Fibroblast of lung (primary cell): ENCODE results near the gene MAML3. TPM values are rescaled to one million over a fixed set of nuclear protein-coding genes. Genes with fewer than 3 reads are reported as not detected.

Experiments
- DNase-seq, 2 donors: peaks; one replicate each; pipeline versions ENCODE4 v3.0.0 to v3.0.0-alpha.2; 2010; ENCODE audit warnings: low read depth in 2 of 2
- H2AFZ ChIP-seq: 2 replicates; pipeline ENCODE4 v1.5.1; 2012; ENCODE audit warnings: low read length, control low read depth, inconsistent platforms
- H3K27ac ChIP-seq: 2 replicates; pipeline ENCODE4 v1.5.1; 2011; ENCODE audit warnings: low read length, control low read depth; ENCODE audit not compliant: insufficient read depth
- H3K27me3 ChIP-seq: 2 replicates; pipeline ENCODE4 v1.5.1; 2011; ENCODE audit warnings: mild to moderate bottlenecking, low read length; ENCODE audit not compliant: control insufficient read depth, insufficient read depth
- H3K36me3 ChIP-seq: 2 replicates; pipeline ENCODE4 v1.5.1; 2011; ENCODE audit warnings: low read length; ENCODE audit not compliant: control insufficient read depth, insufficient read depth
- H3K4me1 ChIP-seq: 2 replicates; pipeline ENCODE4 v1.5.1; 2011; ENCODE audit warnings: low read length; ENCODE audit not compliant: control insufficient read depth, insufficient read depth; ENCODE audit errors: extremely low read depth
- H3K4me2 ChIP-seq: 2 replicates; pipeline ENCODE4 v1.5.1; 2011; ENCODE audit warnings: low read length, control low read depth; ENCODE audit not compliant: insufficient read depth; ENCODE audit errors: extremely low read depth
- H3K4me3 ChIP-seq, 4 experiments: fragments of 200-600 bp in 1 of 4; sonication (generic) in 1 of 4; replicated peaks in 1 of 4; 2 replicates each; pipeline ENCODE4 v1.5.1; 2011 to 2016; ENCODE audit warnings: low read length in 4 of 4, low read depth in 3 of 4, mild to moderate bottlenecking in 3 of 4, control low read depth in 2 of 4, inconsistent platforms in 1 of 4, mixed read lengths in 1 of 4; ENCODE audit not compliant: insufficient read depth in 1 of 4; ENCODE audit errors: control extremely low read depth in 1 of 4
- H3K79me2 ChIP-seq: 2 replicates; pipeline ENCODE4 v1.5.1; 2012; ENCODE audit warnings: mild to moderate bottlenecking, low read length, inconsistent platforms; ENCODE audit not compliant: control insufficient read depth, insufficient read depth
- H3K9ac ChIP-seq: 2 replicates; pipeline ENCODE4 v1.5.1; 2011; ENCODE audit warnings: mild to moderate bottlenecking, low read length, control low read depth; ENCODE audit not compliant: insufficient read depth
- H3K9me3 ChIP-seq: 2 replicates; pipeline ENCODE4 v1.5.1; 2012; ENCODE audit warnings: low read depth, low read length; ENCODE audit not compliant: control insufficient read depth, insufficient read depth
- H4K20me1 ChIP-seq: 2 replicates; pipeline ENCODE4 v1.5.1; 2011; ENCODE audit warnings: low read length; ENCODE audit not compliant: control insufficient read depth, insufficient read depth; ENCODE audit errors: extremely low read depth
- EZH2 ChIP-seq: IDR thresholded peaks from 2 replicates; pipeline ENCODE4 v1.5.1; 2012; ENCODE audit warnings: low read length, control low read depth, mild to moderate bottlenecking; ENCODE audit errors: missing control alignments
- polyA plus RNA-seq, 2 donors: library from polyadenylated mRNA; depleted of rRNA in 1 of 2; stranded (reverse) in 1 of 2; unstranded in 1 of 2; fragments of >200 nt; gene quantifications; 2 replicates each; pipeline ENCODE4 v1.2.1, GENCODE V29; 2011 to 2012; ENCODE audit warnings: missing spikeins in 1 of 2
- total RNA-seq: library from RNA; depleted of rRNA; stranded (reverse); fragments of >200 nt; gene quantifications from 2 replicates; pipeline ENCODE4 v1.2.1, GENCODE V29; 2014
- TF ChIP-seq, protein P1 (sequence below), 2 donors: IDR thresholded peaks in 1 of 2; conservative IDR thresholded peaks in 1 of 2; 1 replicate in 1 of 2; 2 replicates in 1 of 2; pipeline ENCODE4 v1.5.1; 2011 to 2012; ENCODE audit warnings: low read length in 2 of 2, control low read depth in 1 of 2, inconsistent platforms in 1 of 2, low read depth in 1 of 2, mild to moderate bottlenecking in 1 of 2

MAML3 gene
- total and polyA plus RNA-seq, 2 donors (not counting 1 experiment from before 2014, with no cell fraction given) = 2.0 to 2.8 TPM

DNA sequence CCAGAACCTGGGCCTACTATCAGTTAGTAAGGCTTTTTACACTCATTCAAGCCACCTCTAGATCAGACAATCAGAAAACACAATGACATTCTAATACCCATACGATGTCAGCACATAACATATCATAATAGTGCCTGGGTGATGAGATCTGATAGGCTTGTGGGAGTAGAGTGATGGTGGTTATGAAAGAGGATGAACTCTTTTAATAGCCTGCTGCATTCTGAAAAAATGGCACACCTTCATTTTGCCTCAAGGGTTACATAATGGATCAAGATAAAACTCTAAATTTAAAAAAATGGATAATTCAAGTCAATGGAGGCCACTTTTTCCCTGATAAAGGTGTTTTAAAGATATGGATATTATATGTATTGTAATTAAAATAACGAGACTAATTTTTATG lies 215.6 kb downstream of the MAML3 start:
- Histone ChIP-seq H3K36me3 (no peaks in the 10 kb centered on the region), H4K20me1 (no peaks in the 10 kb centered on the region), H3K4me1 (no peaks in the 10 kb centered on the region), H3K27ac (no peak overlapping the region), H3K4me3 (no peak overlapping the region), H3K27me3 (no peaks in the 10 kb centered on the region), H3K4me2 (no peak overlapping the region), H3K79me2 (no peaks in the 10 kb centered on the region), H2AFZ (no peak overlapping the region), H3K9me3 (no peaks in the 10 kb centered on the region), H3K9ac (no peak overlapping the region)
- DNase-seq = no peak
- TF ChIP-seq, protein P1, sequence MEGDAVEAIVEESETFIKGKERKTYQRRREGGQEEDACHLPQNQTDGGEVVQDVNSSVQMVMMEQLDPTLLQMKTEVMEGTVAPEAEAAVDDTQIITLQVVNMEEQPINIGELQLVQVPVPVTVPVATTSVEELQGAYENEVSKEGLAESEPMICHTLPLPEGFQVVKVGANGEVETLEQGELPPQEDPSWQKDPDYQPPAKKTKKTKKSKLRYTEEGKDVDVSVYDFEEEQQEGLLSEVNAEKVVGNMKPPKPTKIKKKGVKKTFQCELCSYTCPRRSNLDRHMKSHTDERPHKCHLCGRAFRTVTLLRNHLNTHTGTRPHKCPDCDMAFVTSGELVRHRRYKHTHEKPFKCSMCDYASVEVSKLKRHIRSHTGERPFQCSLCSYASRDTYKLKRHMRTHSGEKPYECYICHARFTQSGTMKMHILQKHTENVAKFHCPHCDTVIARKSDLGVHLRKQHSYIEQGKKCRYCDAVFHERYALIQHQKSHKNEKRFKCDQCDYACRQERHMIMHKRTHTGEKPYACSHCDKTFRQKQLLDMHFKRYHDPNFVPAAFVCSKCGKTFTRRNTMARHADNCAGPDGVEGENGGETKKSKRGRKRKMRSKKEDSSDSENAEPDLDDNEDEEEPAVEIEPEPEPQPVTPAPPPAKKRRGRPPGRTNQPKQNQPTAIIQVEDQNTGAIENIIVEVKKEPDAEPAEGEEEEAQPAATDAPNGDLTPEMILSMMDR (conservative IDR thresholded peaks at IDR 0.05 in 1 of 2, IDR thresholded peaks at IDR 0.05 in 1 of 2; ENCODE audit: low read depth in 1 of 2, low read length in 2 of 2) = no peak
- TF ChIP-seq EZH2 = no peak

DNA sequence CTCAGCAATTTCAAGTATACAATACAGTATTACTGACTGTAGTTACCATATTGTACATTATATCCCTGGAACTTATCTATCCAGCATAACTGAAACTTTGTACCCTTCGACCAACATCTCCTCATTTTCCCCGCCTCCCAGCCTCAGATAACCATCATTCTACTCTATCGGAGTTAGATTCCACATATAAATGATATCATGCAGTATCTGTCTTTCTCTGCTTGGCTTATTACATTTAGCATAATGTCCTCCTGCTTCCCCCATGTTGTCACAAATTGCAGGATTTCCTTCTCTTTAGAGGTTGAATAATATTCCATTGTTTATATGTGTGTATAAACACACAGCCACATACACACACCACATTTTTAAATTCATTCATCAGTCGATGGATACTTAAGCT lies 218.1 kb downstream of the MAML3 start:
- Histone ChIP-seq H3K79me2 (no peaks in the 10 kb centered on the region), H3K27me3 (no peaks in the 10 kb centered on the region), H4K20me1 (no peaks in the 10 kb centered on the region), H3K9me3 (no peaks in the 10 kb centered on the region), H2AFZ (no peak overlapping the region), H3K4me2 (no peak overlapping the region), H3K36me3 (no peaks in the 10 kb centered on the region), H3K4me1 (no peaks in the 10 kb centered on the region), H3K9ac (no peak overlapping the region), H3K4me3 (no peak overlapping the region), H3K27ac (no peak overlapping the region)
- TF ChIP-seq, protein P1 (conservative IDR thresholded peaks at IDR 0.05 in 1 of 2, IDR thresholded peaks at IDR 0.05 in 1 of 2; ENCODE audit: low read depth in 1 of 2, low read length in 2 of 2) = no peak
- no peak for TF ChIP-seq EZH2
- DNase-seq = no peak

DNA sequence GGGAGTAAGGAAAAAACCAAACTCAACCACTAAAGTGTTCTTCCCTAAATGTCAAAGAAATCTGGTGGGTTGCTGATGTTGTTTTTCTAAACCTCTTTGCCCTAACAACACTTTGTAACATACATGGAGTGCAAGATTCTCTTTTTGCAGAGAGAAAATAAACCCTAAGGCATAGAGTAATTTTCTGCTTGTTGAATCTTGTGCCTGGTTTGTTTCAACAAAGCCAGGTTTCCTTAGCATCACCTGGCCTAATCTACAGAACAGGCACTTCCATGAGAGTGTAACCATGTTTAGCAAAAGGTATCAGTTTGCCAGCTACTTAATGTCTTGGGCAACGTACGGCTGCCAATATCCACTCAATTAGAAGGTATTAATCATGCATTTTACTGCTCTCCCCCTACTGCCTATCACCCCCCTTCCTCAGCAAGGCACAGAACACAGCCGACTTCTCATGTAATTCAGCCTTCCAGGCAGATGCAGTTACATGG lies 219.2 kb downstream of the MAML3 start:
- Histone ChIP-seq H3K27ac (no peak overlapping the region), H3K79me2 (no peaks in the 10 kb centered on the region), H4K20me1 (no peaks in the 10 kb centered on the region), H3K4me3 (no peak overlapping the region), H3K4me2 (no peak overlapping the region), H3K36me3 (no peaks in the 10 kb centered on the region), H3K9ac (no peak overlapping the region), H3K4me1 (no peaks in the 10 kb centered on the region), H2AFZ (no peak overlapping the region), H3K27me3 (no peaks in the 10 kb centered on the region), H3K9me3 (no peaks in the 10 kb centered on the region)
- TF ChIP-seq, protein P1 (conservative IDR thresholded peaks at IDR 0.05 in 1 of 2, IDR thresholded peaks at IDR 0.05 in 1 of 2; ENCODE audit: low read depth in 1 of 2, low read length in 2 of 2) = no peak
- no peak for TF ChIP-seq EZH2
- no peak for DNase-seq
